ENCODE data around the gene MAPK7.
A peak's percentile ranks its signal among the peaks of the same experiment; 100 is the strongest.

MAPK7 gene

GRCh38 chr17:19380481-19381301, 2.4 kb downstream of the MAPK7 start:
- DNase-seq (ENCODE audit: low spot score): no peak

GRCh38 chr17:19381361-19381740, 3.1 kb downstream of the MAPK7 start:
- DNase-seq (ENCODE audit: low spot score): no peak

GRCh38 chr17:19381741-19382444, 3.6 kb downstream of the MAPK7 start:
- DNase-seq (ENCODE audit: low spot score): no peak

GRCh38 chr17:19382531-19383444, 4.5 kb downstream of the MAPK7 start:
- DNase-seq (ENCODE audit: low spot score): no peak

- DNase-seq (ENCODE audit: low spot score): no peak
Observed at GRCh38 chr17:19383681-19384470, 5.6 kb downstream of the MAPK7 start.

GRCh38 chr17:19384723-19385391, 6.6 kb downstream of the MAPK7 start:
- peak; percentile 69 for DNase-seq (ENCODE audit: low spot score)

- no peak for DNase-seq (ENCODE audit: low spot score)
Observed at GRCh38 chr17:19385521-19385983, 7.3 kb downstream of the MAPK7 start.

- DNase-seq (ENCODE audit: low spot score): peak; percentile 84
Observed at GRCh38 chr17:19386051-19386929, 8.0 kb downstream of the MAPK7 start.

- peak; percentile 81 for DNase-seq (ENCODE audit: low spot score)
Observed at GRCh38 chr17:19386974-19387920, 8.9 kb downstream of the MAPK7 start, which contains the start of gene MFAP4. Gene MFAP4, minus strand, starts transcription at chr17:19387190. Its CDS starts 35 bp downstream, at chr17:19387155.

- peak; percentile 70 for DNase-seq (ENCODE audit: low spot score)
Observed at GRCh38 chr17:19387921-19388521, 9.7 kb downstream of the MAPK7 start.

- no peak for DNase-seq (ENCODE audit: low spot score)
Observed at GRCh38 chr17:19388791-19389785, 10.8 kb downstream of the MAPK7 start.

GRCh38 chr17:19390951-19391350, 12.7 kb downstream of the MAPK7 start:
- DNase-seq (ENCODE audit: low spot score): no peak

- no peak for DNase-seq (ENCODE audit: low spot score)
Observed at GRCh38 chr17:19391432-19391831, 13.1 kb downstream of the MAPK7 start.

GRCh38 chr17:19392303-19392702, 14.0 kb downstream of the MAPK7 start:
- no peak for DNase-seq (ENCODE audit: low spot score)

GRCh38 chr17:19397556-19398041, 19.3 kb downstream of the MAPK7 start:
- no peak for DNase-seq (ENCODE audit: low spot score)

- DNase-seq (ENCODE audit: low spot score): no peak
Observed at GRCh38 chr17:19398301-19399181, 20.2 kb downstream of the MAPK7 start.
